GM12873 (cell line): Measurements from ENCODE around the gene ZBTB47.

Source experiments
- CTCF ChIP-seq: IDR thresholded peaks from 2 replicates; pipeline ENCODE4 v1.5.1; 2012; ENCODE audit warnings: low read depth, mild to moderate bottlenecking, moderate library complexity, low read length, control low read depth; ENCODE audit not compliant: insufficient read depth; ENCODE audit errors: missing control alignments

Gene ZBTB47

GRCh38 chr3:42631620-42632019 is 21.9 kb upstream of the ZBTB47 start:
- no peak for TF ChIP-seq CTCF

- TF ChIP-seq CTCF = no peak
Measured at GRCh38 chr3:42632146-42632545, 21.4 kb upstream of the ZBTB47 start.

GRCh38 chr3:42633544-42633943 is 20.0 kb upstream of the ZBTB47 start:
- no peak for TF ChIP-seq CTCF

- TF ChIP-seq CTCF = peak; percentile 40
Measured at GRCh38 chr3:42635111-42635510, 18.4 kb upstream of the ZBTB47 start.

- no peak for TF ChIP-seq CTCF
Measured at GRCh38 chr3:42637001-42637400, 16.5 kb upstream of the ZBTB47 start.

GRCh38 chr3:42638339-42638842 is 15.1 kb upstream of the ZBTB47 start:
- TF ChIP-seq CTCF = no peak

GRCh38 chr3:42639192-42639591 is 14.3 kb upstream of the ZBTB47 start:
- no peak for TF ChIP-seq CTCF
